DMS114 treated with DMSO at 0.1 percent for 48 hours (cell line): ENCODE measurements around the gene RAB8B.

Experiments
- DNase-seq: peaks from one replicate; lab custom pipeline; 2025; ENCODE audit not compliant: unreplicated experiment; lab: John Stamatoyannopoulos, UW

RAB8B gene

GRCh38 chr15:63181648-63182047, 7.8 kb upstream of the RAB8B start:
- DNase-seq, result no peak

- DNase-seq, result no peak
These were observed 4.2 kb upstream of the RAB8B start for GRCh38 chr15:63185206-63185605.

GRCh38 chr15:63186065-63186464, 3.3 kb upstream of the RAB8B start:
- no peak for DNase-seq

- no peak for DNase-seq
These were observed 1.7 kb upstream of the RAB8B start for GRCh38 chr15:63187589-63188226.

GRCh38 chr15:63188247-63188925, 1.0 kb upstream of the RAB8B start:
- DNase-seq, result no peak

- no peak for DNase-seq
These were observed 749 bp downstream of the RAB8B start for GRCh38 chr15:63189941-63190768.

- no peak for DNase-seq
These were observed 1.6 kb downstream of the RAB8B start for GRCh38 chr15:63190769-63191649.

GRCh38 chr15:63191895-63192618, 2.7 kb downstream of the RAB8B start:
- DNase-seq, result no peak

GRCh38 chr15:63192619-63193206, 3.3 kb downstream of the RAB8B start:
- DNase-seq, result no peak

- no peak for DNase-seq
These were observed 4.9 kb downstream of the RAB8B start for GRCh38 chr15:63194302-63194701.

GRCh38 chr15:63194880-63195568, 5.6 kb downstream of the RAB8B start:
- no peak for DNase-seq

- DNase-seq, result no peak
These were observed 6.2 kb downstream of the RAB8B start for GRCh38 chr15:63195569-63196015.

GRCh38 chr15:63196842-63197241, 7.4 kb downstream of the RAB8B start:
- DNase-seq, result no peak

GRCh38 chr15:63197626-63198025, 8.2 kb downstream of the RAB8B start:
- DNase-seq, result no peak

- DNase-seq, result no peak
These were observed 9.2 kb downstream of the RAB8B start for GRCh38 chr15:63198371-63199250.

- no peak for DNase-seq
These were observed 11.3 kb downstream of the RAB8B start for GRCh38 chr15:63200464-63201249.

- no peak for DNase-seq
These were observed 13.5 kb downstream of the RAB8B start for GRCh38 chr15:63202861-63203260.
